ENCODE results near the gene PTPN22.

- TF ChIP-seq CTCF (conservative IDR thresholded peaks at IDR 0.05; ENCODE audit: low read length) (no peak), EZH2phosphoT487 (IDR thresholded peaks at IDR 0.05; ENCODE audit: borderline replicate concordance) (no peak)
Observed at GRCh38 chr1:113783254-113784103, 88.0 kb downstream of the PTPN22 start.
